GM12874 (cell line): ENCODE measurements around the gene CDH23.
A peak's percentile ranks its signal among the peaks of the same experiment; 100 is the strongest.

ENCODE experiments used
- CTCF ChIP-seq: IDR thresholded peaks from 2 replicates; pipeline ENCODE4 v1.5.1; 2011; ENCODE audit warnings: low read depth, mild to moderate bottlenecking, control low read depth, low read length, moderate library complexity; ENCODE audit not compliant: insufficient read depth

The CDH23 gene

GRCh38 chr10:71677261-71677660 is 280.5 kb downstream of the CDH23 start:
- TF ChIP-seq CTCF, result no peak

GRCh38 chr10:71678057-71678805 is 281.5 kb downstream of the CDH23 start:
- TF ChIP-seq CTCF, result no peak

- TF ChIP-seq CTCF, result no peak
These were observed 282.7 kb downstream of the CDH23 start for GRCh38 chr10:71679425-71679824.

- TF ChIP-seq CTCF, result no peak
These were observed 285.3 kb downstream of the CDH23 start for GRCh38 chr10:71681977-71682376.

GRCh38 chr10:71683301-71683700 is 286.6 kb downstream of the CDH23 start:
- no peak for TF ChIP-seq CTCF

- TF ChIP-seq CTCF, result 0 out of 2 replicates have a peak, but pooled peaks have one; percentile 18
These were observed 287.8 kb downstream of the CDH23 start for GRCh38 chr10:71684356-71685173.

- TF ChIP-seq CTCF, result no peak
These were observed 289.0 kb downstream of the CDH23 start for GRCh38 chr10:71685554-71686232.
